ENCODE measurements around the gene UBXN10.

DNA sequence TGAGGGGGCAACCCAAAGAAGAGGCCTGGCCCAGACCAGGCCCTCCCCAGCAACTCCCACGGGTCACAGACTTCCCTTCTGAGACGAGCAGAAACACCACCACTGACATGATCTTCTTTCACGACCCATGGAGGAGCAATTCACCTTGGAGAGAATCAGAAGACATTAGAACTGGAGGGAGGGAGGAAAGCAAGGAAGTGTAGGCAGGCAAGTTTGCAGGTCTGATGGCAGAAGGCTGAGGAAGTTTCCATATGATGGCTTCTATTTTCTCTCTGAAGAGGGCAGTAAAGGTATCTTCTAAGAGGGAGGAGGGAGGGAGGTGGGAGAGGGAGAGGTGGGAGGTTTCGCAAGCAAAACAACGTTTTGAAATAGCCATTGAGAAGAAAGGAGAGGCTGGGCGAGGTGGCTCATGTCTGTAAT lies 1.4 kb upstream of the UBXN10 start:
- TF ChIP-seq POLR2AphosphoS5 (IDR thresholded peaks at IDR 0.05; ENCODE audit: borderline replicate concordance, low read depth, low read length) (no peak), EZH2 (IDR thresholded peaks at IDR 0.05) (no peak), FOXP2 (optimal IDR thresholded peaks at IDR 0.05; ENCODE audit: control extremely low read depth, extremely low read length, insufficient read depth) (no peak)

Measured in SK-N-MC (cell line).